ENCODE results near the gene MDN1. TPM values are rescaled to one million over a fixed set of nuclear protein-coding genes. Genes with fewer than 3 reads are reported as not detected.

Gene MDN1
- total and polyA plus RNA-seq, 2 of the 4 experiments (the other 2 are of a cell fraction) = 7.7 to 26.7 TPM

DNA sequence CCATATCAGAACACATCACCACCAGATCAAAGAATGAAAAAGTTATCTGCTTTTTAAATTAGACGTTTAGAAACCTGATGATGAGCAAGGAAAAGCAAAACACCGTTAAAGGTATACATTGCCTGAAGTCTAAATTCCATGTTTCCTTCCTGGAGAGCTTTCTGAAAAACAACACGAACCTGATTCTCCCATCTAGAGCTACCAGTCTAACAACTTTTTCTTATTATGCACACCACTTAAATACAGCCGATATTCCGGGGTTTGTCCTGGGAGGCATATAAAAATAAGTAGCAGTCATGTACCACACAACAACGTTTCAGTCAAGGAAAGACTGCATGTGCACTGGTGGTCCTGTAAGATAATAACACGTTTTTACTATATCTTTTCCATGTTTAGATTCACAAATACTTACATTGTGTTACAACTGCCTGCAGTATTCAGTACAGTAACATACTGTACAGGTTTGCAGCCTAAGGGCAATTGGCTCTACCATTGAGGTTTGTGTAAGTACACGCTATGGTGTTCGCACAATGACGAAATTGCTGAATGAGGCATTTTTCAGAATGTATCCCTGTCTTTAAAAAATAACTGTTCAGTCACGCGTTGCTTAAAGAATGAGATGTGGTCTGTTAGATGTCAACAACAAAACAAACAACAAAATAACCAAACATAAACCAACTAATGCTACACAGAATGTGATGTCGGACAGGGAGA lies 162.0 kb downstream of the MDN1 start:
- Histone ChIP-seq H3K4me3 (ENCODE audit: insufficient read depth, low read depth, low read length) (no peak overlapping the region), H2AK5ac (ENCODE audit: low read depth, low read length) (no peak overlapping the region), H2BK15ac (ENCODE audit: low read depth, low read length) (no peak overlapping the region), H3K14ac (replicated peaks; ENCODE audit: low read depth, low read length) (no peak overlapping the region), H3K56ac (ENCODE audit: extremely low read depth, insufficient read depth, low read length) (no peak overlapping the region), H2BK120ac (ENCODE audit: low read depth, low read length) (no peak overlapping the region), H4K5ac (ENCODE audit: low read depth, low read length) (no peak overlapping the region), H3K36me3 (ENCODE audit: control insufficient read depth, insufficient read depth, low read length) (peaks cover 31% of the 10 kb centered on the region), H3K9ac (ENCODE audit: low read depth, low read length) (no peak overlapping the region), H3K27ac (ENCODE audit: insufficient read depth, low read length) (no peak overlapping the region), H3K9me1 (ENCODE audit: insufficient read depth, low read length) (peaks cover 10% of the 10 kb centered on the region), H4K20me1 (ENCODE audit: insufficient read depth, low read length) (no peaks in the 10 kb centered on the region), H3K4ac (ENCODE audit: low read depth, low read length) (no peak overlapping the region), H3K4me1 (ENCODE audit: control insufficient read depth, insufficient read depth, low read length) (peaks cover 3% of the 10 kb centered on the region), H3K79me1 (ENCODE audit: low read depth in 1 of 2, low read length in 2 of 2) (no peaks in the 10 kb centered on the region), H3K4me2 (ENCODE audit: low read depth, low read length) (no peak overlapping the region), H4K8ac (ENCODE audit: low read depth in 2 of 2, low read length in 2 of 2) (no peak overlapping the region), H3K9me3 (ENCODE audit: control insufficient read depth, insufficient read depth, low read length) (no peaks in the 10 kb centered on the region), H3K23ac (ENCODE audit: low read depth, low read length) (no peak overlapping the region), H4K91ac (ENCODE audit: insufficient read depth, low read depth, low read length) (no peak overlapping the region), H3K27me3 (ENCODE audit: control insufficient read depth, insufficient read depth, low read length) (no peaks in the 10 kb centered on the region), H2AFZ (replicated peaks; ENCODE audit: low read length, poor library complexity) (no peak overlapping the region), H2AK9ac (replicated peaks; ENCODE audit: low read depth, low read length, poor library complexity) (no peak overlapping the region), H2BK5ac (ENCODE audit: low read depth, low read length, poor library complexity, severe bottlenecking) (no peak overlapping the region), H3K18ac (ENCODE audit: low read depth, low read length) (no peak overlapping the region), H2BK20ac (ENCODE audit: low read depth, low read length) (no peak overlapping the region)
- ChIA-PET CTCF (no interaction called here), POLR2A (ENCODE audit: unreplicated experiment) (no interaction called here)
- WGBS, 2 experiments (ENCODE audit: extremely low coverage in 2 of 2, insufficient read length in 1 of 2) = 100% methylated on average over 1 of the region's 13 CpGs; no CpG with 5 or more reads in 1 of the 2 experiments
- no peak for DNase-seq
- in situ Hi-C loops (cut with MboI; ENCODE audit: low sequenced_read_pairs) = no loop called here
- no peak for ATAC-seq (ENCODE audit: low read depth)
- intact Hi-C loops (cut with micrococcal nuclease) = no loop called here
- BruUV-seq (replicated peaks) = no TSS peak
- dilution Hi-C loops (cut with HindIII; ENCODE audit: low sequenced_read_pairs, unreplicated experiment) = no loop called here
- TF ChIP-seq MAFK (IDR thresholded peaks at IDR 0.05; ENCODE audit: low read depth, low read length) (peak; percentile 64), MAZ (IDR thresholded peaks at IDR 0.05; ENCODE audit: borderline replicate concordance, low read depth, low read length) (no peak), CEBPB (IDR thresholded peaks at IDR 0.05; ENCODE audit: low read depth, low read length) (no peak)
